ENCODE measurements around the gene OR1L6.

The OR1L6 gene

GRCh38 chr9:122742003-122742402 is at the start of gene OR1L6:
TSS of gene OR1L6 (plus strand) at chr9:122742303. CDS start at chr9:122749848, 7,545 bp downstream.
- Histone ChIP-seq H3K27ac (no peak within 1 kb of the TSS), H3K36me3 (no peaks in the 10 kb centered on the region), H3K4me3 (no peak within 1 kb of the TSS), H3K27me3 (no peaks in the 10 kb centered on the region), H3K4me1 (no peaks in the 10 kb centered on the region), H3K9ac (no peak within 1 kb of the TSS), H4K20me1 (no peaks in the 10 kb centered on the region), H3K9me3 (replicated peaks in 1 of 11) (peaks cover 0 to 30% (median 4%) of the 10 kb centered on the region in 11 experiments; a peak in 10 of 22 replicates), H3K4me2 (no peak within 1 kb of the TSS)
- no peak for TF ChIP-seq Cebpa-rat (IDR thresholded peaks at IDR 0.05)

GRCh38 chr9:122695696-122696095 is 46.4 kb upstream of the OR1L6 start:
- H3K9ac ChIP-seq, result no peak overlapping the region
- peaks cover 6 to 29% (median 11%) of the 10 kb centered on the region in 11 experiments; a peak in 18 of 22 replicates for H3K9me3 ChIP-seq (replicated peaks in 1 of 11)
- H3K27me3 ChIP-seq, result no peaks in the 10 kb centered on the region
- TF ChIP-seq Cebpa-rat (IDR thresholded peaks at IDR 0.05), result no peak
- H3K4me2 ChIP-seq, result no peak overlapping the region
- H3K4me3 ChIP-seq, result no peak overlapping the region
- H3K27ac ChIP-seq, result no peak overlapping the region
- no peaks in the 10 kb centered on the region for H3K4me1 ChIP-seq
- H3K36me3 ChIP-seq, result no peaks in the 10 kb centered on the region
- no peaks in the 10 kb centered on the region; a peak in 1 of 22 replicates for H4K20me1 ChIP-seq

GRCh38 chr9:122718038-122718437 is 24.1 kb upstream of the OR1L6 start:
- TF ChIP-seq Cebpa-rat (IDR thresholded peaks at IDR 0.05), result no peak
- H3K4me3 ChIP-seq, result no peak overlapping the region
- no peak overlapping the region for H3K27ac ChIP-seq
- no peaks in the 10 kb centered on the region for H4K20me1 ChIP-seq
- H3K36me3 ChIP-seq, result no peaks in the 10 kb centered on the region
- H3K4me2 ChIP-seq, result no peak overlapping the region
- H3K9me3 ChIP-seq (replicated peaks in 1 of 11), result peaks cover 0 to 72% (median 7%) of the 10 kb centered on the region in 11 experiments; a peak in 11 of 22 replicates
- H3K27me3 ChIP-seq, result no peaks in the 10 kb centered on the region
- no peaks in the 10 kb centered on the region for H3K4me1 ChIP-seq
- H3K9ac ChIP-seq, result no peak overlapping the region

- Histone ChIP-seq H3K4me1 (no peaks in the 10 kb centered on the region), H3K27ac (no peak overlapping the region), H3K4me3 (no peak overlapping the region), H4K20me1 (no peaks in the 10 kb centered on the region), H3K36me3 (no peaks in the 10 kb centered on the region), H3K9ac (no peak overlapping the region), H3K4me2 (no peak overlapping the region), H3K9me3 (replicated peaks in 1 of 11) (peaks cover 7 to 84% (median 18%) of the 10 kb centered on the region in 11 experiments; a peak in 20 of 22 replicates), H3K27me3 (no peaks in the 10 kb centered on the region)
- no peak for TF ChIP-seq Cebpa-rat (IDR thresholded peaks at IDR 0.05)
These were observed 22.9 kb upstream of the OR1L6 start for GRCh38 chr9:122719218-122719617.

GRCh38 chr9:122723690-122724089 is 18.4 kb upstream of the OR1L6 start, which contains the start of gene OR1L4:
TSS of gene OR1L4 (plus strand) at chr9:122723990. CDS start at chr9:122723990, 0 bp downstream.
- Histone ChIP-seq H4K20me1 (no peaks in the 10 kb centered on the region), H3K27ac (no peak within 1 kb of the TSS), H3K9me3 (replicated peaks in 1 of 11) (peaks cover 51 to 94% (median 60%) of the 10 kb centered on the region in 11 experiments), H3K4me1 (no peaks in the 10 kb centered on the region), H3K4me3 (no peak within 1 kb of the TSS), H3K27me3 (no peaks in the 10 kb centered on the region), H3K9ac (no peak within 1 kb of the TSS), H3K36me3 (0 out of 22 replicates have a peak, but pooled peaks cover 0 to 9% (median 0%) of the 10 kb centered on the region in 11 experiments), H3K4me2 (no peak within 1 kb of the TSS)
- TF ChIP-seq Cebpa-rat (IDR thresholded peaks at IDR 0.05), result no peak

GRCh38 chr9:122754825-122755224 is 12.7 kb downstream of the OR1L6 start:
- no peak for TF ChIP-seq Cebpa-rat (IDR thresholded peaks at IDR 0.05)
- H3K4me1 ChIP-seq, result no peaks in the 10 kb centered on the region
- H3K27ac ChIP-seq, result no peak overlapping the region
- H3K36me3 ChIP-seq, result no peaks in the 10 kb centered on the region
- H4K20me1 ChIP-seq, result no peaks in the 10 kb centered on the region
- no peaks in the 10 kb centered on the region for H3K27me3 ChIP-seq
- no peak overlapping the region for H3K4me3 ChIP-seq
- H3K9me3 ChIP-seq (replicated peaks in 1 of 11), result peaks cover 15 to 38% (median 23%) of the 10 kb centered on the region in 11 experiments; a peak in 19 of 22 replicates
- H3K4me2 ChIP-seq, result no peak overlapping the region
- H3K9ac ChIP-seq, result no peak overlapping the region

- Histone ChIP-seq H3K4me1 (no peaks in the 10 kb centered on the region), H3K36me3 (0 out of 22 replicates have a peak, but pooled peaks cover 0 to 2% (median 0%) of the 10 kb centered on the region in 11 experiments), H3K4me2 (no peak overlapping the region), H3K9me3 (replicated peaks in 1 of 11) (peaks cover 18 to 59% (median 30%) of the 10 kb centered on the region in 11 experiments), H4K20me1 (no peaks in the 10 kb centered on the region), H3K27me3 (no peaks in the 10 kb centered on the region), H3K27ac (no peak overlapping the region), H3K9ac (no peak overlapping the region), H3K4me3 (no peak overlapping the region)
- TF ChIP-seq Cebpa-rat (IDR thresholded peaks at IDR 0.05), result no peak
These were observed 25.7 kb downstream of the OR1L6 start for GRCh38 chr9:122767817-122768216.

GRCh38 chr9:122777052-122777451 is 34.9 kb downstream of the OR1L6 start:
- no peak for TF ChIP-seq Cebpa-rat (IDR thresholded peaks at IDR 0.05)
- Histone ChIP-seq H3K9me3 (replicated peaks in 1 of 11) (peaks cover 13 to 19% (median 14%) of the 10 kb centered on the region in 11 experiments; a peak in 20 of 22 replicates), H3K4me2 (no peak overlapping the region), H3K9ac (no peak overlapping the region), H3K36me3 (0 out of 22 replicates have a peak, but pooled peaks cover 0 to 2% (median 0%) of the 10 kb centered on the region in 11 experiments), H4K20me1 (no peaks in the 10 kb centered on the region), H3K27ac (no peak overlapping the region), H3K27me3 (no peaks in the 10 kb centered on the region), H3K4me3 (no peak overlapping the region), H3K4me1 (peaks cover 0 to 3% (median 0%) of the 10 kb centered on the region in 10 experiments; a peak in 1 of 20 replicates)

- H3K9ac ChIP-seq, result no peak overlapping the region
- no peak overlapping the region for H3K27ac ChIP-seq
- peaks cover 7 to 11% (median 8%) of the 10 kb centered on the region in 11 experiments; a peak in 19 of 22 replicates for H3K9me3 ChIP-seq (replicated peaks in 1 of 11)
- no peak overlapping the region for H3K4me2 ChIP-seq
- no peaks in the 10 kb centered on the region for H3K36me3 ChIP-seq
- H3K4me3 ChIP-seq, result no peak overlapping the region
- H3K27me3 ChIP-seq, result no peaks in the 10 kb centered on the region
- TF ChIP-seq Cebpa-rat (IDR thresholded peaks at IDR 0.05), result no peak
- H4K20me1 ChIP-seq, result no peaks in the 10 kb centered on the region
- peaks cover 0 to 3% (median 0%) of the 10 kb centered on the region in 10 experiments; a peak in 1 of 20 replicates for H3K4me1 ChIP-seq
These were observed 36.0 kb downstream of the OR1L6 start for GRCh38 chr9:122777935-122778627.

Measured in BLaER1 treated with 17β-estradiol and CSF1 and Interleukin-3, amounts not matched to agents 10 nM and 100 nM (cell line).